Ovary (tissue), 9 donors: ENCODE data around the gene CFAP299. TPM values are rescaled to one million over a fixed set of nuclear protein-coding genes. Genes with fewer than 3 reads are reported as not detected.

Source experiments
- DNase-seq, 5 donors: peaks; one replicate each; pipeline ENCODE4 v3.0.0-alpha.2; 2019 to 2020
- H3K27ac ChIP-seq, 2 donors: fragments of 200-600 bp; one replicate each; pipeline versions ENCODE4 v1.5.1 to v1.8.0; 2019 to 2022
- H3K27me3 ChIP-seq: fragments of 200-600 bp; one replicate; pipeline ENCODE4 v1.8.0; 2022
- H3K36me3 ChIP-seq: fragments of 200-600 bp; sonication (generic); one replicate; pipeline ENCODE4 v1.5.1; 2019
- H3K4me1 ChIP-seq: one replicate; pipeline ENCODE4 v1.8.1; 2013; ENCODE audit warnings: mild to moderate bottlenecking, moderate library complexity; ENCODE audit not compliant: insufficient read depth
- H3K4me3 ChIP-seq: fragments of 200-600 bp; sonication (generic); one replicate; pipeline ENCODE4 v1.5.1; 2017
- H3K9me3 ChIP-seq, 2 donors: fragments of 200-600 bp in 1 of 2; sonication (generic) in 1 of 2; one replicate each; pipeline versions ENCODE4 v1.5.1 to v1.8.1; 2013 to 2019; ENCODE audit warnings: mild to moderate bottlenecking in 1 of 2, moderate library complexity in 1 of 2
- EP300 ChIP-seq: sonication (generic); formaldehyde crosslinking; IDR thresholded peaks from one replicate; pipeline ENCODE4 v1.6.1; 2017; ENCODE audit warnings: antibody characterized with exemption
- POLR2A ChIP-seq: fragments of 450-650 bp; IDR thresholded peaks from one replicate; pipeline ENCODE4 v1.6.1; 2017; ENCODE audit warnings: antibody characterized with exemption, mild to moderate bottlenecking, moderate library complexity
- WGBS, 3 donors: extraction: QIAGEN DNeasy Blood & Tissue Kit in 1 of 3; methylation state at CpG; one replicate each; pipeline versions ENCODE4 v1.1.5 to v1.1.7; 2013 to 2017; 5-methylcytosine and 5-hydroxymethylcytosine counted together
- intact Hi-C, 4 donors: fragments of 100-400 bp; cut with DNase I; formaldehyde crosslinking; loops; one replicate each; pipeline versions ENCODE4 v1.11.0 to v1.15.1; 2022 to 2023
- polyA plus RNA-seq, 2 donors: library from polyadenylated mRNA; stranded (reverse); fragments of 200-250 nt in 1 of 2; fragments of 350-450 nt in 1 of 2; fragmentation: Illumina TruSeq in 1 of 2; extraction: RNeasy Lipid Tissue Mini Kit (QIAGEN cat#74804) in 1 of 2; gene quantifications; one replicate each; pipeline ENCODE4 v1.2.3, GENCODE V29; 2013 to 2014
- total RNA-seq, 7 donors: library from RNA; depleted of rRNA in 2 of 7; stranded (reverse); fragments of >200 nt in 2 of 7; fragmentation: NEBNext Ultra II Directional in 3 of 7; extraction: Animal tissue kit (Norgen Biotek cat#: 25700) in 3 of 7; gene quantifications; one replicate each; pipeline versions ENCODE4 v1.1.0 to v1.2.4, GENCODE V29; 2016 to 2023
- TF ChIP-seq, protein P1 (sequence below), 3 donors: fragments of 450-650 bp in 2 of 3; fragments of 200-600 bp in 1 of 3; IDR thresholded peaks; one replicate each; pipeline versions ENCODE4 v1.5.1 to v1.8.0; 2016 to 2022; ENCODE audit warnings: antibody characterized with exemption in 3 of 3, mild to moderate bottlenecking in 1 of 3
- donor health status: DM: no; HTN: no; CAD: no; lungs with moderate emphysema.
- donor health status: DM: no; HTN: no; CAD: no.
- donor health status: Bipolar disorder and iron deficiency.
- donor health status: DM: yes; HTN: yes; CAD: no.
- donor health status: DM: no; HTN: no; CAD: no.
- donor health status: DM: yes; HTN: yes; CAD: no.

Gene CFAP299
- total and polyA plus RNA-seq, 9 donors: 0.32 to 17.0 (median 0.97) TPM; not detected in 2

- H3K27me3 ChIP-seq: no peaks in the 10 kb centered on the region
- intact Hi-C loops: no loop called here
- no peaks in the 10 kb centered on the region for H3K36me3 ChIP-seq
- no peaks in the 10 kb centered on the region for H3K9me3 ChIP-seq
- 94 to 97% (median 95%) methylated on average over 2 of the region's 2 CpGs for WGBS, 3 donors
- H3K4me3 ChIP-seq: no peak overlapping the region
- no peak for TF ChIP-seq EP300
- TF ChIP-seq POLR2A: no peak
- TF ChIP-seq, protein P1, sequence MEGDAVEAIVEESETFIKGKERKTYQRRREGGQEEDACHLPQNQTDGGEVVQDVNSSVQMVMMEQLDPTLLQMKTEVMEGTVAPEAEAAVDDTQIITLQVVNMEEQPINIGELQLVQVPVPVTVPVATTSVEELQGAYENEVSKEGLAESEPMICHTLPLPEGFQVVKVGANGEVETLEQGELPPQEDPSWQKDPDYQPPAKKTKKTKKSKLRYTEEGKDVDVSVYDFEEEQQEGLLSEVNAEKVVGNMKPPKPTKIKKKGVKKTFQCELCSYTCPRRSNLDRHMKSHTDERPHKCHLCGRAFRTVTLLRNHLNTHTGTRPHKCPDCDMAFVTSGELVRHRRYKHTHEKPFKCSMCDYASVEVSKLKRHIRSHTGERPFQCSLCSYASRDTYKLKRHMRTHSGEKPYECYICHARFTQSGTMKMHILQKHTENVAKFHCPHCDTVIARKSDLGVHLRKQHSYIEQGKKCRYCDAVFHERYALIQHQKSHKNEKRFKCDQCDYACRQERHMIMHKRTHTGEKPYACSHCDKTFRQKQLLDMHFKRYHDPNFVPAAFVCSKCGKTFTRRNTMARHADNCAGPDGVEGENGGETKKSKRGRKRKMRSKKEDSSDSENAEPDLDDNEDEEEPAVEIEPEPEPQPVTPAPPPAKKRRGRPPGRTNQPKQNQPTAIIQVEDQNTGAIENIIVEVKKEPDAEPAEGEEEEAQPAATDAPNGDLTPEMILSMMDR (IDR thresholded peaks at IDR 0.05): no peak
- no peaks in the 10 kb centered on the region for H3K4me1 ChIP-seq
- no peak overlapping the region for H3K27ac ChIP-seq
- no peak for DNase-seq
These were observed 671.9 kb downstream of the CFAP299 start for GRCh38 chr4:81007417-81007816.

Other genes with a start within 250 kb of the CFAP299 start
- gene PRDM8, start 138.2 kb upstream of the CFAP299 start, total RNA-seq: 10 to 100 TPM in 2 of 7 donors, 1 to 10 TPM in 5; 4.8 to 14.3 (median 8.1) TPM
- gene PRDM8, start 138.2 kb upstream of the CFAP299 start, polyA plus RNA-seq: 1 to 10 TPM; 3.6 to 6.2 TPM
- 1 to 10 TPM in 1 of 7 donors, under 1 TPM in 3, not detected in 3; 0.10 to 1.8 (median 0.49) TPM for gene FGF5, start 69.1 kb upstream of the CFAP299 start, total RNA-seq
- gene FGF5, start 69.1 kb upstream of the CFAP299 start, polyA plus RNA-seq: under 1 TPM; 0.03 to 0.06 TPM